Bronchial epithelial cell (primary cell): ENCODE data around the gene OR1L8. TPM values are rescaled to one million over a fixed set of nuclear protein-coding genes. Genes with fewer than 3 reads are reported as not detected.
"Not testable (repeated sequence)": the region's sequence is repeated elsewhere in the genome, so short reads cannot be mapped to it uniquely, and the experiment has no call there.

Experiments
- DNase-seq: peaks from one replicate; pipeline ENCODE4 v3.0.0-alpha.2; 2010; ENCODE audit warnings: low read depth
- FAIRE-seq: peaks from 2 replicates; lab custom pipeline; 2011; peaks lifted over from hg19 to GRCh38; lab: Jason Lieb, UNC
- H3K27me3 ChIP-seq: 2 replicates; pipeline ENCODE4 v1.5.1; 2011; ENCODE audit warnings: low read length; ENCODE audit not compliant: control insufficient read depth, insufficient read depth
- H3K36me3 ChIP-seq: 2 replicates; pipeline ENCODE4 v1.5.1; 2011; ENCODE audit warnings: low read length; ENCODE audit not compliant: control insufficient read depth, insufficient read depth
- H3K4me3 ChIP-seq: 2 replicates; pipeline ENCODE4 v1.5.1; 2011; ENCODE audit warnings: mild to moderate bottlenecking, low read depth, low read length, control low read depth
- total RNA-seq: library from RNA; depleted of rRNA; stranded (reverse); fragments of >200 nt; gene quantifications from 2 replicates; pipeline ENCODE4 v1.2.1, GENCODE V29; 2014
- TF ChIP-seq, protein P1 (sequence below): IDR thresholded peaks from 2 replicates; pipeline ENCODE4 v1.5.1; 2011; ENCODE audit warnings: mild to moderate bottlenecking, moderate library complexity, low read length, control low read depth, inconsistent platforms; ENCODE audit not compliant: insufficient read depth, severe bottlenecking

Gene OR1L8
- total RNA-seq, 1 donor from 2014 or later = not detected

DNA sequence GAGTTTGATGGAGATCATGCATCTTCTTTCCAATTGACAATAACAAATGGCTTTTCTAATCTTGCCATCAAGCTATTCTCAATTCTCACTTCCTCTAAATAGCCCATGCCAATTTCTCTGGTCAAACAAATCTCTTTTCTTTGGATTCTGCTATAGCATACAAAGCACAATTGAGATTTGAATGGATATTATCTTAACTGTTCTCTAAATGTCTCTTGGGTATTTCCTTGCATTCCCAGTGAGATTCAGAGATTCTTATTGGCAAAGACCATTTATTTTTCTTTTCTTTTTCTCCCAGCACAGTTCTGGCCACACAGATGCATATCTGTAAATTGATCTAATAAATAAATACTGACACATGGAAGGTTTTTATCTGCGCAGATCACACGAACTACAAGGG is 30.4 kb downstream of the OR1L8 start, which contains the start of gene OR1N2:
OR1N2 (plus strand) TSS at position 301 of the 400 bp plus-strand sequence. CDS start 100 bp downstream, outside the sequence.
- peaks cover 2% of the 10 kb centered on the region for H3K27me3 ChIP-seq
- FAIRE-seq = no peak
- TF ChIP-seq, protein P1, sequence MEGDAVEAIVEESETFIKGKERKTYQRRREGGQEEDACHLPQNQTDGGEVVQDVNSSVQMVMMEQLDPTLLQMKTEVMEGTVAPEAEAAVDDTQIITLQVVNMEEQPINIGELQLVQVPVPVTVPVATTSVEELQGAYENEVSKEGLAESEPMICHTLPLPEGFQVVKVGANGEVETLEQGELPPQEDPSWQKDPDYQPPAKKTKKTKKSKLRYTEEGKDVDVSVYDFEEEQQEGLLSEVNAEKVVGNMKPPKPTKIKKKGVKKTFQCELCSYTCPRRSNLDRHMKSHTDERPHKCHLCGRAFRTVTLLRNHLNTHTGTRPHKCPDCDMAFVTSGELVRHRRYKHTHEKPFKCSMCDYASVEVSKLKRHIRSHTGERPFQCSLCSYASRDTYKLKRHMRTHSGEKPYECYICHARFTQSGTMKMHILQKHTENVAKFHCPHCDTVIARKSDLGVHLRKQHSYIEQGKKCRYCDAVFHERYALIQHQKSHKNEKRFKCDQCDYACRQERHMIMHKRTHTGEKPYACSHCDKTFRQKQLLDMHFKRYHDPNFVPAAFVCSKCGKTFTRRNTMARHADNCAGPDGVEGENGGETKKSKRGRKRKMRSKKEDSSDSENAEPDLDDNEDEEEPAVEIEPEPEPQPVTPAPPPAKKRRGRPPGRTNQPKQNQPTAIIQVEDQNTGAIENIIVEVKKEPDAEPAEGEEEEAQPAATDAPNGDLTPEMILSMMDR = no peak
- no peak within 1 kb of the TSS for H3K4me3 ChIP-seq
- H3K36me3 ChIP-seq = no peaks in the 10 kb centered on the region
- DNase-seq = no peak

DNA sequence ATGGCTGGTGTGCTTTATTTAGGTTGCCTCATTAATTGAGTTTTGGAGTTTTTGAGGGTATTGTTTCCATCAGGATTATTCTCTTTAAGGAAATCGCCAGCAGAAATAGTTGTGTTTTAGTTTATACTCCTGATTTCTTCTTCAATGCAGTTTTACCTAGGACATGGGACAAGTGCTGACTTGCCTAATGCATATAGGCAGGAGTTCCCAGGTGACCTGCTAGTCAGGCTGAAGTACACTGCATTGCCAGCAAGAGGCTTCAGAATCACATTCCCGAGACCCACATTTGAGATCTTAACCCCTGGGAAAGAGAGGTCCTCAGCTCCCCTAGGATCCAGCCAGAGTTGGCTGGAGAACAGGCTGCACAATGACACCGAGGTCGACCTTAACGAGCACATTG is 31.8 kb downstream of the OR1L8 start:
- Histone ChIP-seq H3K27me3 (peaks cover 2% of the 10 kb centered on the region), H3K36me3 (no peaks in the 10 kb centered on the region), H3K4me3 (no peak overlapping the region)
- peak; percentile 69 for DNase-seq
- TF ChIP-seq, protein P1 = no peak
- FAIRE-seq = no peak

DNA sequence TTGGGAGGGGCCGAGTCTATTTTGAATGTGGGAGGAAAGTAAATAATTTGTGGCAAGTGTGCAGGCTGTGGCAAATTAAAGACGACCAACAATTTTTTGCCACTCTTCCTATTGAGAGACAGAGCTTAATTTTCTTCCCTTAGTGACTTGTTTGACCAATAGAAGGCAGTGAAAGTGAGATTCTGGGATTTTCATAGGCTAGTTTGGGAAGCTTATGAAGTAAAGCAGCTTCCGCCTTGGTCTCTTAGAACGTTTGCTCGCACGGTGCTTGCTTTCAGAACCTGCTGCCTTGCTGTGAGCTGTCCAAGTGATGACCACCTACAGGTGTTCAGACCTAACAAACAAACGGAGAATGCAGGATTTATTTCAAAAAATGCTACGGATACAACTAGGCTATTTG is 37.0 kb downstream of the OR1L8 start:
- no peaks in the 10 kb centered on the region for H3K27me3 ChIP-seq
- TF ChIP-seq, protein P1 = no peak
- FAIRE-seq (no peak), DNase-seq (no peak)
- H3K36me3 ChIP-seq = no peaks in the 10 kb centered on the region
- H3K4me3 ChIP-seq = no peak overlapping the region

DNA sequence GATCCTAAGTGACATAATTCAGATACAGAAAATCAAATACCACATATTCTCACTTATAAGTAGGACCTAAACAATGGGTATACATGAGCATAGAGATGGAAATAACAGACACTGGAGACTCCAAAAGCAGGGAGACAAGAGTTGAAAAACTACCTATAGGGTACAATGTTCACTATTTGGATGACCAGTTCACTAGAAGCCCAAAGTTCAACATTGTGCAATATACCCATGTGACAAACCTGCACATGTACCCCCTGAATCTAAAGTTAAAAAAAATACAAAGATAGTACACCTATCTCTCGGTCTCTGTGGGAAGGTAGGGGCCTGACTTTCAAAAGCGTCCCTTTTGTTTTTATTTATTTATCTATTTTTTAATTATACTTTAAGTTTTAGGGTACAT is 44.4 kb downstream of the OR1L8 start:
- Histone ChIP-seq H3K27me3 (no peaks in the 10 kb centered on the region), H3K36me3 (no peaks in the 10 kb centered on the region), H3K4me3 (no peak overlapping the region)
- TF ChIP-seq, protein P1 = no peak
- no peak for FAIRE-seq
- DNase-seq = no peak

DNA sequence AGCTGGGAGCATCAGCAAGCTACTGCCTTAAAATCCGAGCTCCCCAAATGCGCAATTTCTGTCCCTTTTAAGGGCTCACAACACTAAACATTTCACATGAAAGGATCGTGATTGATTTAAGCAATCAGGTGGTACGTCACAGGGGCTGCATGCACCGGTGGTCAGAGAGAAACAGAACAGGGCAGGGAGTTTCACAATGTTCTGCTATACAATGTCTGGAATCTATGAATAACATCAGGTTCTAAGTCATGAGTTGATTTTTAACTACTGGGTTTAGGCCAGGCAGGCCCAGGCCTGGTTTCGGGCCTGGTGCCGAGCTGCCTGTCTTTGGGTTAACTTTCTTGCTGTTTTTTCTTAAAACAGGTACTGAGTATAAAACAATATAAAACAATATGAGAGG is 46.1 kb downstream of the OR1L8 start:
- not testable (repeated sequence) for H3K36me3 ChIP-seq, FAIRE-seq, DNase-seq

DNA sequence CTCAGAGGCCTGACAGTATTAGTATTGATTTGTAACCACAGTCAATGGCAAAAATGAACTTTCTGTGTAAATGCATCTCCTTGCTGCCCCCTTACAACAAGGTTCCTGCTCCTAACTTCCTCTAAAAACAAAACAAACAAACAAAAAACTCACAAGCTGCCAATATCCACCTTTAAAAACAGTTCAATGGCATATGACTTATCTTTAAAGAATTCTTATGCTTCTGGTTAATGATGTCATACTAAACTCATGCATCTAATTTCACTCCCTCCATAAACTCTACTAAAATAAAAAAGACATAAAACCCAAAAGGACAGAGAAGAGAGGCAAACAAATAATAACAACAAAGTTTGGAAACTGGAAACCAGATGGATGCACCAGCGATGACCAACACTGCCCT is 47.0 kb downstream of the OR1L8 start:
- DNase-seq = peak; percentile 13
- Histone ChIP-seq H3K4me3 (no peak overlapping the region), H3K36me3 (no peaks in the 10 kb centered on the region), H3K27me3 (no peaks in the 10 kb centered on the region)
- TF ChIP-seq, protein P1 = no peak
- FAIRE-seq = no peak

More for the DNA sequence above, 46.1 kb downstream of the OR1L8 start:
- H3K27me3 ChIP-seq, H3K4me3 ChIP-seq: not testable (repeated sequence)

DNA sequence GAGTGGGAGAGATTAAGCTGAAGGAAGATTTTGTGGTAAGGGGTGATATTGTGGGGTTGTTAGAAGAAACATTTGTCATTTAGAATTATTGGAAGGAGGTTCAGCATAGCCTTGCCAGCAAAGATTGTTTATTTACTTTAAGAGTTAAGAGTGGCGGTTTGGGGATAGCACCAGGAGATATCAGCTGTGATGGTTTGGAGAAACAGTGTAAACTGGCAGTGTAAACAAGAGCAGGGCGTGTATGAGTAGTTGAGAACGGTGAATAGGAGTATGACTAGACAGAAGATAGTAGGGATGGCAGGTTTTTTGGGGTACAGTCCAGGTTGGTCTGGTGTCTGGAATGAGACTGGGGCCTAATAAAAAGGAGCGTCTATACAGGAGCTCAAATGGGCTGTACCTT is 52.0 kb downstream of the OR1L8 start:
- not testable (repeated sequence) for H3K27me3 ChIP-seq, H3K4me3 ChIP-seq, H3K36me3 ChIP-seq, DNase-seq, FAIRE-seq
